ENCODE data around the gene SRI.

The SRI gene

GRCh38 chr7:88224601-88225275, 4.9 kb upstream of the SRI start:
- DNase-seq (ENCODE audit: low spot score) = no peak

DNA sequence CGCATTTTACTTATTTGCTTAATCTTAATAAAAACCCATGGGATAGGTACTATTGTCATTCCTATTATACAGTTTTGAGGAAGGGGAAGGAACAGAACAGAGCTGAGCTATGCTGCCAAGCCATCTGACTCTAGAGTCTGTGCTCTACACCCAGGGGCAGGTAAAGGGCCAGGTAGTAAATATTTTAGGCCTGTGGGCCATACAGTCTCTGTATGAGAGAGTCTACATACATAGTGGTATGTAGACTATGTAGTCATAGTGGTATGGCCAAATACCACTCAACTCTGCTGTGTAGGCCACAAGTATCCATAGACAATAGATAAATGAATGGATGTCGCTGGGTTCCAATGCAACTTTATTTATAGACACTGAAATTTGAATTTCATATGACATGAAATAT, 3.4 kb upstream of the SRI start:
- no peak for DNase-seq (ENCODE audit: low spot score)

- DNase-seq (ENCODE audit: low spot score) = peak; percentile 68
Measured at GRCh38 chr7:88218836-88219605, 817 bp downstream of the SRI start.

DNA sequence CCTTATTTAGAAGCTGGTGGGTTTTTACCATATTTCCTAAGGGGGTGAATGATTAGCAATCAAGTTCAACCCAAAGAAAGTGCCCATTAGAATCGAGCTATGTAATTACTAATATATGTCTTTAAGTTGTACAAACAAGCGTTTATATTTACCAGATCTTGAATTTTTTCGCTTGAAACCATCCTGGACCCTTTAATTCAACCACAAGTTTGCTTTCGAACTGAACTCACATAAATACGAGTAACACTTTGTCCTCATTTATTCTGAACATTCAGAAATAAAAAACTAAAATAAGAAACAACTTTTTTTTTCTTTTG, 1.5 kb downstream of the SRI start:
- DNase-seq (ENCODE audit: low spot score) = no peak

DNA sequence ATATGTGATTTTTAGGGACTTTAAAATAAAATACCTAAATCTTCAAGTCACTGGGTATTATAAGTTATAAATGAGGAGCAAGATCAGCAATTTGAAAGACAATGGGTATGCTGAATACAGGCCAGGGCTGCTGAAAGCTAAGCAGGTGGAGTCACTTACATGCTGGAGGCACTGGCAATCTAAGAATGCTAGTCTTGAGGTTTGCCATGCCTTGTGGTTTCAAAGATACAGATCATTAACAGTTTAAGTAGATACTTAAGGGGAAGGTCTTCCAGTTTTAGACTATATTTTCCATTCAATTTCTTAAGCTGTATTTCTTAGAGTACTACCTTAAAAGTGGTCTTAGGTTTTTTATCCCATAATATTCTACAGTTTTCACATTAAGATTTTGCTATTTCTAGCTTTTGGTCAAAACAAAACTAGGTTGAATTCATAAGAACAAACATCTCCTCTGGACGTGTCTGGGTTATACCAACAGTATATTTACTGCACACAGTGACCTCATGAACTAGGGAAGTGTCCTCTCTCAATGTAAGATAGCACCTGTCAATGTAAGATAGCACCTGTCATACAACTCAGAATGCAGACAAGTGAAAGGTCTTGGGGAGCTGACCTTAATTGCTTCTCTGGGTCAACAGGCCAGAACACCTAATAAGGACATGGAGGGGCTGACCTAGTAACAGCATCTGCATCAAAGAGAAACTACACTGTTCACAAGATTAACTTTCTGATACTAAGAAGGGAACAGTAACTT, 2.0 kb downstream of the SRI start:
- no peak for DNase-seq (ENCODE audit: low spot score)

DNA sequence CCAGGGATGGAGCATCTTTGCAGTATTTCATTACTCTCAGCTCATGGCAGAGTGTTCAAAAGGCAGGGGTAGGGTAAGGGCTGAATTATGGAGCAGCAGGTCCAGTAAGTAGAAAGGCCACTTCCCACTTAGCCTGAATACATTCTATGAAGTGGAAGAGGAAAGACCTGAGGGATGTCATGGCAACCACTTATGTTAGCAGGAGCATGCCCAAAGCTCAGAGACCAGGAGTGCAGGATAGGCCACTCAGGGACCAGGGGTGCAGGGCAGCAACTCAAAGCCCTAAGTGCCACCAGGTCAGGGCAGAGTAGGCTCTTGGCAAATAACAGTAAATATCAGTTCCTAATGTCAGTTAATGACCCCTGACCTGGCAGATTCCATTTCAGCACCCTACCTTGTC, 3.6 kb downstream of the SRI start:
- DNase-seq (ENCODE audit: low spot score) = no peak

- no peak for DNase-seq (ENCODE audit: low spot score)
Measured at GRCh38 chr7:88215295-88215694, 4.5 kb downstream of the SRI start.

GRCh38 chr7:88214456-88214855, 5.4 kb downstream of the SRI start:
- DNase-seq (ENCODE audit: low spot score) = no peak

DNA sequence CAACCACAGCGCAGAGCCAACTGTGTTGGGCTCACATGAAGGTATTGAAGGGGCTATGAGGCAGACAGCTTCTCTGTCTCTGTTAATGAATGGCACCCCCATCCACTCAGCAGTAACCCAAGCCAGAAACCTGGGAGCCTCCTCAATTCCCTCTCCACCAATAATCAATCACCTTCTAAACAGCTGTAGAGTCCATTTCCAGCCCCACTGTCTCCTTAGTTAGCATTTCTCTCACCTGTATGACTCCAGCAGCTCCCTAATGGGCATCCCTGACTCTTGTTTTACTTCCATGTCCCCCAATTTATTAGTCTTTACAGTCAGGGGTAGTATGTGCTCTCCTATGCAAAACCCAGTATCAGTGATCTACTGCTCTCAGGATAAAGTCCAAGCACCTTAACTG, 6.9 kb downstream of the SRI start:
- DNase-seq (ENCODE audit: low spot score) = no peak

- no peak for DNase-seq (ENCODE audit: low spot score)
Measured at GRCh38 chr7:88208521-88208920, 11.3 kb downstream of the SRI start.

- no peak for DNase-seq (ENCODE audit: low spot score)
Measured at GRCh38 chr7:88206254-88206653, 13.6 kb downstream of the SRI start.

GRCh38 chr7:88205179-88205578, 14.7 kb downstream of the SRI start:
- DNase-seq (ENCODE audit: low spot score) = no peak

GRCh38 chr7:88204525-88205110, 15.2 kb downstream of the SRI start:
- no peak for DNase-seq (ENCODE audit: low spot score)

DNA sequence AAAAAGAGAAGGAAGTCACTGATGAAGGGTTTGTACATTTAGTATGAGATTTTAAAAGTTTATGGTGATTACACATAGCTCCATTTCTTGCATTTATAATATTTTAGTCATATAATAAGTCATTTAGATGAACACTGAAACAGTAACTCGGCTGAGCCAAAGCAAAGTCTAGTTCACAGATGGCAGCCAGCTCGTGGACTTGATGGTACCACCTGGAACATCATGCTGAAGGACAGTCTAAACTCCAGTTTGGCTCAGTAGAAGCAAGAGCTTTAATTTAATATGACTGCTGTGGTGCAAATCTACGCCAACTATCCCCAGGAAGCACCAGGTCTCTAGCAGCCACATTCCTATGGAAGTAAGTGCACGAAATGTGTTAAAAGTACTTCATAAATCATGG, 16.4 kb downstream of the SRI start:
- DNase-seq (ENCODE audit: low spot score) = no peak

DNA sequence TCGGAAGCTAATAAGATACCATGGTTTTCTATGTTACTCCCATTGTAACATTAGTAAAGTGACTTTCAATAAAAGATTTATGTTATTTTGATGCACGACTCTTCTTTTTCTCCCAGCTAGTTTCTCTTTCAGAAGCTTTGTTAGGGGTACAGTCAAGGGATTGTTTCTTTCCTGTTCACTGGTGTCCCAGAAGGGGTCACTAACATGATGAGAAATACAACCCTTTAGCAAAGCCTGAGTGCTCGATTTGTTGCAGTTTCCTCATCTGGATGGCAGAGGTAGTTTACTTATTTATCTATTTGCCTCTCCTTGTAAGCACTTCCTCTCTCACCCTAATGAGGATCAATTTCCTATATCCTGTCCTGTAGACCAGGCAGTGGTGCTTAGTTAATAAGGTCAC, 17.0 kb downstream of the SRI start:
- no peak for DNase-seq (ENCODE audit: low spot score)

DNA sequence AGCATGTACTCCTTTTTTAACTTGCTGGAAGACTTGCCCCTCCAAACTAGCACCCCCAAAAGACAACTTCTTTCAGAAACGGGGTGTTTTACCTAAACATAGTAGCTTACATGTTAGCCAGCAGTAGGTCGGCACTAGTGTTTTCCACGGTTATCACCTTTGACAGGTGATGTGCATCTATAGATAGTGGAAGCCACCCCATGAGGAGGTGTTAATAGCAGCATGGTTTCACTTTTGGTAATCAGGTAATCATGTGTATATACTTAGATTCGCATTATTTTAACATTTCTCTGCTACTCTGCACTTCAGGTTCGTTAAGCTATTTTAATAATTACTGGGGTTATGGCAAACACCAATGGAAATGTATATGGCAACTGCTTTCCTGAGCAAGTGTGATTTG, 17.6 kb downstream of the SRI start:
- DNase-seq (ENCODE audit: low spot score) = no peak

DNA sequence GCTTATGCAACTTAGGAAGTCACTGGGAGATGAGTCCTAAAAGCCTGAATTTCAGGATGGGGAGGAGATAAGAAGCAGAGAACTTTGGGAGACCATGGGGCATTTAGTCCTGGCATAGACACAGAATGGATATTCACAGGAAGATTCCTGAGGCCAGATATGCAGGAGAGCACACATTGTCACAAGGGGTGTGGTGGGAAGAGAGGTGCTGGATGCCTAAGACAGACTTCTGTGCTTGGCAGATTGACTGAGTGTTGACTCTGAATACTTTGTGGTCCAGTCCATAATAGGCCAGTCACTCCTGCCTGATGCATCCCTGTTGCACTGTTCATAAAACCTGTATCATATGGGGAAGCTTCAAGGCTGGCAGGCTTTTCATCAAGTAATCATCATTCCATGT, 18.5 kb downstream of the SRI start:
- DNase-seq (ENCODE audit: low spot score) = peak; percentile 27

GRCh38 chr7:88200789-88201188, 19.0 kb downstream of the SRI start:
- DNase-seq (ENCODE audit: low spot score) = peak; percentile 62

DNA sequence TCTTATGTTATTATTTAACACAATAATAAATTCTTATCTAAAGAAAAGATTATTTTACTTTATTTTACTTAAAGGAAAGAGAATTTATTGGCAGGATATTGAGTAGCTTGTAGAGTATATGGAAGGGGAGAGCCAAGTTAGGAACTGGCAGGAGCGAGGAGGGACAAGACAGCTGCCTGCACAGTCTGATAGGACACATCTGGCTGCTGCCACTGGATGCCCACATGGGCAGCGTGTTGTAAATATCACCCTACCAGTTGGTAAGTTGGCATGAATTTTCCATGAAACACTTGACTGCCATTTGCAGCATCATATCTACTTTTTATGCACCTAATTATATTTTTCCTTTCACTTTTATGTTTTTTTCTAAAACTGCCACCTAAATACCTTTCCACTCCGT, 19.6 kb downstream of the SRI start:
- no peak for DNase-seq (ENCODE audit: low spot score)

DNA sequence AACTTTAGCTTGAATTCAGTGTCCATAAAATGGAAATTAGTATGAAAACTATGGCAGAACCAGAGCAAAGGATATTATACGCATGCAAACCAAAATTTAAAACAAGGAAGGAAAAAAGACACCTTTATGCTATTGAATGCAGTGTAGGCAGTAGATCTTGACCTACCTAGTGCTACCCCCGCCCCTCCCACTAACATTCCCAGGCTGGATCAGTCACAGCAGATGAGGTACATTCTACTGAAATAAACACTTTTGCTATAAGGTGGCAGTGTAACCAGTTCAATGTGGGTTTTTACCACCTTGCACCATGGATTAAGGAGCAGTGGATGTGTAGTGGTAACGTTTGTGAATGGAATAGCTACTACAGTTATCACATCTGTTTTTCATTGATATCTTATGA, 27.9 kb downstream of the SRI start:
- no peak for DNase-seq (ENCODE audit: low spot score)

DNA sequence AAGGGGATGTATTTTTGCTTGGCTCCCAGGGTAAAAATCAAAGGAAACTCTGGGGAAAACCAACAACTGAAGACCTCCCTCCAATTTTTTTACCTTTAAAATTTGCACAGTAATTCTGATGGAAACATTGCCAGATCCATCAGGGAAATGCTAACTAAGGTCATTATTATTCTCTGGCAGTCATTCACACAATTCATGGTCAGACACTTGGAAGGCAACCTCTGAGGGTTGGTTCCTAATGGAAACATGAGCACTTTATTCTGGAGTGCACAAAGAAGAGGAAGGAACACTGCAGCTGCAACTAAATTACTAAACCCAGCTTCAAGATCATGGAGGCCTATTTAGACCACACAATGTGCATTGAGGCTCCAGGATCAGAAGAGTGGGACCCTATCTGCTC, 34.2 kb downstream of the SRI start:
- no peak for DNase-seq (ENCODE audit: low spot score)

DNA sequence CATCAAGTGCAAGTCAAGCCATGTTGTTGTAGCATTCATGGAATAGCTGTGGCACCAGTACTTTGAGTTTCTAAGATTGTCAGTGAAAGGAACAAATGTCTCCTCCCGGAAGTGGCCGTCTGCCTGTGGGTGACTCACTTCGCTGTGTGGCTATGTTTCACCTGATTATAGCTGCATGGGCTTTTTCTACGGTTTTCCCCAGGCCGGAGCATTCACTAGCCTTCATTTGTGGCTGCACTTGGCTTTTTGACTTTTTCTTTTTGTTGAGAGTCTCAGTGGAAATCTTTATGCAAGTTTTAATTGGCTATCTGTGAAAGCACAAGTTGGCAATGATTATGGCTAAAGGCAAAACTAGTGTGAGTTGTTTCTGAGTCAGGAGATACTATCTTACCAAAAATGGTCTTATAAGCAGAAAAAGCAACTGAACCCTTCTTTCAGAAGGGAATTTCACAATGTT, 35.0 kb downstream of the SRI start:
- no peak for DNase-seq (ENCODE audit: low spot score)

GRCh38 chr7:88183051-88183450, 36.8 kb downstream of the SRI start:
- no peak for DNase-seq (ENCODE audit: low spot score)
